RWPE1 (cell line): ENCODE measurements around the gene LGR6.
"Not testable (repeated sequence)": the region's sequence is repeated elsewhere in the genome, so short reads cannot be mapped to it uniquely, and the experiment has no call there.

Source experiments
- CTCF ChIA-PET: fragments of 350-600 bp; sonication (Branson Sonifier 250); formaldehyde crosslinking; extraction: SDS; loops from one replicate; lab custom pipeline; 2021; lab: Yijun Ruan, JAX
- POLR2A ChIA-PET: fragments of 400-600 bp; formaldehyde crosslinking; extraction: SDS; loops from one replicate; lab custom pipeline; 2020; ENCODE audit warnings: antibody characterized with exemption; ENCODE audit not compliant: low non-redundant PET; lab: Yijun Ruan, JAX
- DNase-seq: peaks from one replicate; pipeline ENCODE4 v3.0.0; 2012; ENCODE audit warnings: low spot score
- H3K27ac ChIP-seq: fragments of 450-650 bp; 2 replicates; pipeline ENCODE4 v1.5.1; 2017
- TF ChIP-seq, protein P1 (sequence below): fragments of 450-650 bp; conservative IDR thresholded peaks from 2 replicates; pipeline ENCODE4 v1.5.1; 2017; ENCODE audit warnings: low read depth, mild to moderate bottlenecking

LGR6 gene

DNA sequence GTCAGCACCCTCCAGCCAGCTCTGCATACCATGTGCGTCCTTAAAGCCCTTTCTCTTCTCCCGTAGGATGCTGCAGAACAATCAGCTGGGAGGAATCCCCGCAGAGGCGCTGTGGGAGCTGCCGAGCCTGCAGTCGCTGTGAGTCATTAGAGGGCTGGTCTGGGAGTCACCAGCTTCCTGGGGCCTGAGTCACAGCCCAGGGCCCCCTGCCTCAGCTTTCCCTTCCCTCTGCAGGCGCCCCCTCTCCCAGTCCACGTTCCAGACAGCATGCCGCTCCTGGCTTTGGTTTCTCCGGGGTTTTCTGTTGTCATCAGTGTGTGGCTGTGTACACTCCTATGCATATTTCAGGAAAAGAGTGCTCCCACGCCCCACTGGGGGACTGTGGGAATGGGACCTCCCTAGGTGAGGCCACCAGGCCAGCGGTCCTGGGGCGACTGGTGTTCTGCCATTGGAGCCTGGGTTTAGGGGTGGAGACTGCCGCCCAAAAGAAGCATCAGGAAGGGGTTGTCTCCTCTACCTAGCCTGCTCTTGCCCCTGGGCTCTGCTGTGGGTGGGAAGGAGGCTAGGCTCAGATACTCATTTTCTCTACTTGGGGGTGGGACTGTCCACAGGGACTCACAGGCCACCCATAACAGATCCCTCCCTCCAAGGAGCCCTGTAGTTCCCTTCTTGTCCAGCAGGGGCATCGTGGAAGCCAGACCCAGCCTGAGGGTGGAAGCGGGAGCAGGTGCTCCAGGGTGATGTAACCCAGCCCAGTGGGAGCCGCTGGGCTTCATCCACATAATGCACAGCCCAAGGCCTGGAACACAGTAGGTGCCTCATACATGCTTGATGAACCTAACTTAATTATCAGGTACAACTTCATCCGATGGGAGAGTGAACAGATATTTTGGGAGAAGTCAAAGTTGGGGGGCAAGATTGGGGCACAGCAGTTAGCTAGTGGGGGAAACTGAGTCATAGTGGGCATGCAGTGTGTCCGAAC is 42.5 kb downstream of the LGR6 start:
- ChIA-PET CTCF (interaction anchor here (0.6 to 2.5 kb wide), 27 partner anchors 8 to 956 kb away, joined by 3 to 9 read pairs (median 4); no protein-coding TSS in a partner anchor), POLR2A (no interaction called here)
- TF ChIP-seq, protein P1, sequence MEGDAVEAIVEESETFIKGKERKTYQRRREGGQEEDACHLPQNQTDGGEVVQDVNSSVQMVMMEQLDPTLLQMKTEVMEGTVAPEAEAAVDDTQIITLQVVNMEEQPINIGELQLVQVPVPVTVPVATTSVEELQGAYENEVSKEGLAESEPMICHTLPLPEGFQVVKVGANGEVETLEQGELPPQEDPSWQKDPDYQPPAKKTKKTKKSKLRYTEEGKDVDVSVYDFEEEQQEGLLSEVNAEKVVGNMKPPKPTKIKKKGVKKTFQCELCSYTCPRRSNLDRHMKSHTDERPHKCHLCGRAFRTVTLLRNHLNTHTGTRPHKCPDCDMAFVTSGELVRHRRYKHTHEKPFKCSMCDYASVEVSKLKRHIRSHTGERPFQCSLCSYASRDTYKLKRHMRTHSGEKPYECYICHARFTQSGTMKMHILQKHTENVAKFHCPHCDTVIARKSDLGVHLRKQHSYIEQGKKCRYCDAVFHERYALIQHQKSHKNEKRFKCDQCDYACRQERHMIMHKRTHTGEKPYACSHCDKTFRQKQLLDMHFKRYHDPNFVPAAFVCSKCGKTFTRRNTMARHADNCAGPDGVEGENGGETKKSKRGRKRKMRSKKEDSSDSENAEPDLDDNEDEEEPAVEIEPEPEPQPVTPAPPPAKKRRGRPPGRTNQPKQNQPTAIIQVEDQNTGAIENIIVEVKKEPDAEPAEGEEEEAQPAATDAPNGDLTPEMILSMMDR = peak; percentile 73
- DNase-seq = peak; percentile 100
- peak overlapping the region; percentile 92 for H3K27ac ChIP-seq

DNA sequence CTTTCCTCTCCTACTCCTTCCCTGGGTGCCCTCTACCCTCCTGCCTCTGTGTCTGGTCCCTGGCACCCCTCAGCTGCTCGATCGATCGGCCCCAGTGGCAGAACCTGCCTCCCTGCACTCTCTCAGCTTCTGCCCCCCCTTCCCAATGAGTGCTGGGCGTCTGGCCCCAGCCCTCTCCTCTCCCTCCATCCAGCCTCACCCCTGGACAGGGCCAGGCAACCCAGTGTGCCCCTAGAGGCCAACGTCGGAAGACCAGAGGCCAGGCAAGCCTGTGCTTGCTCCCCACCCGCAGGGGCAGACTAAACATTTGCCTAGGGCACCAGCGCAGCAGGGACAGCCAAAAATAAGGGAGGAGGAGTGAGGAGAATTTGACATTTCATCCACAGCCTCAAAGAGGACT is 43.5 kb downstream of the LGR6 start:
- TF ChIP-seq, protein P1 = no peak; the same call in 1 of the 2 replicates
- H3K27ac ChIP-seq = peak overlapping the region; percentile 92
- CTCF ChIA-PET = interaction anchor here (0.6 to 2.5 kb wide), 18 partner anchors 9 to 1127 kb away, joined by 3 to 9 read pairs (median 5); no protein-coding TSS in a partner anchor
- DNase-seq = peak; percentile 83
- POLR2A ChIA-PET = no interaction called here

DNA sequence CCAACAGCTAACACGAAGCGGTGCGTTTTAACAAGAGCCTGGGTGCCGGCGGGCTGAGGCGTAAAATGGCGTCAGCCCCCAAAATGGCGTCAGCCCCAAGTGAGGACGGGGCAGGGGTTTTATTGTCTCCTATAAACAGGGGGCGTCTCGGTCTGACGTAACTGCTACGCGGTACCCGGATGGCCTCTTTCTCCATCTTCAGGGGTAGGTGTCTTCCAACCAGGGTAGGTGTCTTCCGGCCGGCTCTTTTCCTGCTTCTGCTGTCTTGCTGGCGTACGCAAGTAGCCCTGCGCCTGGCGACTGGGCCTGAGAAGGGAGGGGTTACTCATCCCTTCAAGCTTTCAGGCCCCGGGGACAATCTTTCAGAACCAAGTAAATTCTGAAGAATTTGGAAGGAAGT is 45.3 kb downstream of the LGR6 start:
- POLR2A ChIA-PET = no interaction called here
- CTCF ChIA-PET = interaction anchor here (0.6 kb wide), 1 partner anchor 49 kb away, joined by 3 read pairs; no protein-coding TSS in a partner anchor
- no peak for DNase-seq
- TF ChIP-seq, protein P1 = no peak
- no peak overlapping the region for H3K27ac ChIP-seq

DNA sequence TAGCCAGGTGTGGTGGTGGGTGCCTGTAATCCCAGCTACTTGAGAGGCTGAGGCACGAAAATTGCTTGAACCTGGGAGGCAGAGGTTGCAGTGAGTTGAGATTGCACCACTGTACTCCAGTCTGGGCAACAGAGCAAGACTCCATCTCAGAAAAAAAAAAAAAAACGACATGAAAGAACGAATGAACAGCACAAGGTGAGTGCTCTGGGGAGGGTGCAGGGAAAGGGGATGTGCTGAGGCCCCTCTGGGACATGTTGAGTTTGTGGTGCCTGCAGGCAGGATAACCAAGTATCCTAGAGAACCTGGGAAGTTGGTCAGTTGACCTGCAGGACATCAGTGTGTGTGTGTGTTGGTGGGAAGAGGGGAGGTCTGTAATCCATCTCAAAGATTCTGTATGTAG is 46.6 kb downstream of the LGR6 start:
- POLR2A ChIA-PET, H3K27ac ChIP-seq, DNase-seq: not testable (repeated sequence)
- CTCF ChIA-PET = interaction anchor here (0.7 kb wide), 1 partner anchor 121 kb away, joined by 3 read pairs; no protein-coding TSS in a partner anchor

DNA sequence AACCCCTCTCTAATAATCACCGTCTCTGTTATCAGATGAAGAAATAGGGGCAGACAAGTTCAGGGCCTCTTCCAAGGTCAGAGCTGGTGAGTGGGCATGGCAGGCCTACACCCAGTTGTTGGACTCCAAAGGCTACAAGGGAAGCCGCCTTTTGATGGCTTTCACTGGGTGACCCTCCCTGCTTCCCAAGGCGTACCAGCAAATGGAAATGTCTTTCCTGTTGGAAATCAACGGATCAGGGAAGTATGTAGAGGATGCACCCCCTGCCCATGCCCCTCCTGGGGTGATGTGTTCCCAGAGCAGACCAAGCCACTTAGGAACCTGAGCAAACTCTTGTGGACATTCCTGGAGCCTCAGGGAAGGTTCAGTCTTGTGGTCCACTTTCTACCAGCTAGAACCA is 47.4 kb downstream of the LGR6 start:
- H3K27ac ChIP-seq = peak overlapping the region; percentile 76
- POLR2A ChIA-PET = no interaction called here
- TF ChIP-seq, protein P1 = no peak
- no peak for DNase-seq
- CTCF ChIA-PET = interaction anchor here (0.9 to 1.5 kb wide), 2 partner anchors 75 to 345 kb away, joined by 4 to 10 read pairs; no protein-coding TSS in a partner anchor

DNA sequence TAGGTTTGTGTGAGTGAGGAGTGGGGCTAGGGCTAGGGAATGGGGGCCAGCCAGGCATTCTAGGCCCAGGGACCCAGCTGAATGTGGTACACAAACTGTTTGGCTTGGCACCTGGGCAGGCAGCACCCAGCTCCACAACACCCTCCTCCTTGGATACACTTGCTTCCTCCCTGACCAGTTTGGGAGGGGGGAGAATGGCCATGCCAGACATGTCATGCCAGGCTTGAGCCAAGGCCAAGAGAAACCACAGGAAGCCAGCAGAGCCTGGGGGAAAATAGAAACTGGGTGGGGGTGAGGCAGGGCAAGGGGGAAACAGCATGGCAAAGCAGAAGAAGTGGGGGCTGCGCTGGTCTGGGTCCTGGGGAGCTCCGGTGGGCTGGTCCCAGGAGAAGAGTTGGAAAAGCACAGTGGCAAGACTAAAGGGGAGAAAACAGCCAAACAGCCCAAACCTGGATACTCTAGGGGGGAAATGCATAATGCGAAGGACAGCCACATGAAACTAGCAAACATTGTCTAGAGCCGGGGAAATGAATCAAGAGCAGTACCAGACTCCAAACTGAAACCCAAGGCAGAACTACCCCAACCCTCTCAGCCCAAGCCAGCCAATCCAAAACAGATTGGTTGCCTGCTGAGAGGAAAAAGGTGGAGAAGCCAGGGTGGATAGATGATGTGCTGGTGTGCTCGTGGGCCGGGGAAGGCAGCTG is 47.9 kb downstream of the LGR6 start:
- peak; percentile 76 for DNase-seq
- TF ChIP-seq, protein P1 = no peak
- ChIA-PET CTCF (interaction anchor here (0.9 to 1.5 kb wide), 3 partner anchors 49 to 346 kb away, joined by 3 to 10 read pairs (median 4); no protein-coding TSS in a partner anchor), POLR2A (no interaction called here)
- peak overlapping the region; percentile 76 for H3K27ac ChIP-seq
